ENCODE measurements around the gene NTRK1. TPM values are rescaled to one million over a fixed set of nuclear protein-coding genes. Genes with fewer than 3 reads are reported as not detected.

NTRK1 gene
- total RNA-seq, 1 experiment from 2014 or later: 0.89 TPM

DNA sequence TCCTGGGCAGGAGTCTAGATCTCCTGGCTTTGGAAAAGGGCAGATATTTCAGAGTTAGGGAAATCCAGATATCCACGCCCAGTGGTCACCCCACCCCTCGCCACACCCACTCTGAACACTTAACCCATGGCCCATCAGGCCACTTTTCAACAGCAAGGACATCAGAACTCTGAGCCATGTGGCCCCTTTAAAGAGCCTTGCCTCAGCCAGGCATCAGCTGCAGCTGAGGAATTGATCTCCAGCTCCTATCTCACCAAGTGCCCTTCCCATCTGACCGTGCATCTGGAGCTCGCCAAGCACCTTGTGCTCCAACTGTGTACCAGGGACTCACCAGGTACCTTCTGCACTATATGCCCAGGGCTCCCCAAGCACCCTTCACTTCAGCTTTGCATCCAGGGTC is 23.8 kb upstream of the NTRK1 start:
- ATAC-seq (no peak), DNase-seq (ENCODE audit: low read depth, low spot score) (no peak)
- H3K4me3 ChIP-seq (replicated peaks in 1 of 2; ENCODE audit: low read depth in 1 of 2, low read length in 2 of 2): no peak overlapping the region
- TF ChIP-seq, protein P1, sequence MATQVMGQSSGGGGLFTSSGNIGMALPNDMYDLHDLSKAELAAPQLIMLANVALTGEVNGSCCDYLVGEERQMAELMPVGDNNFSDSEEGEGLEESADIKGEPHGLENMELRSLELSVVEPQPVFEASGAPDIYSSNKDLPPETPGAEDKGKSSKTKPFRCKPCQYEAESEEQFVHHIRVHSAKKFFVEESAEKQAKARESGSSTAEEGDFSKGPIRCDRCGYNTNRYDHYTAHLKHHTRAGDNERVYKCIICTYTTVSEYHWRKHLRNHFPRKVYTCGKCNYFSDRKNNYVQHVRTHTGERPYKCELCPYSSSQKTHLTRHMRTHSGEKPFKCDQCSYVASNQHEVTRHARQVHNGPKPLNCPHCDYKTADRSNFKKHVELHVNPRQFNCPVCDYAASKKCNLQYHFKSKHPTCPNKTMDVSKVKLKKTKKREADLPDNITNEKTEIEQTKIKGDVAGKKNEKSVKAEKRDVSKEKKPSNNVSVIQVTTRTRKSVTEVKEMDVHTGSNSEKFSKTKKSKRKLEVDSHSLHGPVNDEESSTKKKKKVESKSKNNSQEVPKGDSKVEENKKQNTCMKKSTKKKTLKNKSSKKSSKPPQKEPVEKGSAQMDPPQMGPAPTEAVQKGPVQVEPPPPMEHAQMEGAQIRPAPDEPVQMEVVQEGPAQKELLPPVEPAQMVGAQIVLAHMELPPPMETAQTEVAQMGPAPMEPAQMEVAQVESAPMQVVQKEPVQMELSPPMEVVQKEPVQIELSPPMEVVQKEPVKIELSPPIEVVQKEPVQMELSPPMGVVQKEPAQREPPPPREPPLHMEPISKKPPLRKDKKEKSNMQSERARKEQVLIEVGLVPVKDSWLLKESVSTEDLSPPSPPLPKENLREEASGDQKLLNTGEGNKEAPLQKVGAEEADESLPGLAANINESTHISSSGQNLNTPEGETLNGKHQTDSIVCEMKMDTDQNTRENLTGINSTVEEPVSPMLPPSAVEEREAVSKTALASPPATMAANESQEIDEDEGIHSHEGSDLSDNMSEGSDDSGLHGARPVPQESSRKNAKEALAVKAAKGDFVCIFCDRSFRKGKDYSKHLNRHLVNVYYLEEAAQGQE (IDR thresholded peaks at IDR 0.05; ENCODE audit: low read depth): no peak
- no peak for TF ChIP-seq CTCF (IDR thresholded peaks at IDR 0.05 in 2 of 3, conservative IDR thresholded peaks at IDR 0.05 in 1 of 3; ENCODE audit: borderline replicate concordance in 1 of 3, insufficient read depth in 1 of 3, low read depth in 2 of 3, low read length in 2 of 3)
- no peak for TF ChIP-seq EGR1 (IDR thresholded peaks at IDR 0.05; ENCODE audit: low read depth)
- TF ChIP-seq SP1 (IDR thresholded peaks at IDR 0.05; ENCODE audit: low read depth): no peak
- no peak for TF ChIP-seq TCF7L2 (IDR thresholded peaks at IDR 0.05; ENCODE audit: borderline replicate concordance, extremely low read depth, insufficient read depth, insufficient read length)
- TF ChIP-seq, protein P2, sequence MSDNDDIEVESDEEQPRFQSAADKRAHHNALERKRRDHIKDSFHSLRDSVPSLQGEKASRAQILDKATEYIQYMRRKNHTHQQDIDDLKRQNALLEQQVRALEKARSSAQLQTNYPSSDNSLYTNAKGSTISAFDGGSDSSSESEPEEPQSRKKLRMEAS (IDR thresholded peaks at IDR 0.05): no peak
- no peak for TF ChIP-seq EZH2phosphoT487 (IDR thresholded peaks at IDR 0.05; ENCODE audit: borderline replicate concordance)
- TF ChIP-seq ZBTB33 (IDR thresholded peaks at IDR 0.05; ENCODE audit: extremely low read depth, insufficient replicate concordance, low read length): no peak
- no peaks in the 10 kb centered on the region for H3K79me2 ChIP-seq (ENCODE audit: insufficient read depth, low read length)
- BruUV-seq (replicated peaks): no TSS peak
- peaks cover 12% of the 10 kb centered on the region; the same call in 1 of the 2 replicates for H3K27me3 ChIP-seq (ENCODE audit: insufficient read depth, low read length)
- no peaks in the 10 kb centered on the region for H3K9me3 ChIP-seq (ENCODE audit: control insufficient read depth in 1 of 2, insufficient read depth in 1 of 2, low read depth in 1 of 2, low read length in 2 of 2)
- H4K20me1 ChIP-seq (ENCODE audit: insufficient read depth): no peaks in the 10 kb centered on the region
- no peaks in the 10 kb centered on the region for H3K4me1 ChIP-seq (ENCODE audit: control insufficient read depth in 1 of 2, insufficient read depth in 2 of 2, low read length in 2 of 2)
- H2AFZ ChIP-seq (ENCODE audit: low read depth, low read length, poor library complexity, severe bottlenecking): no peak overlapping the region
- H3K4me2 ChIP-seq (ENCODE audit: low read length): no peak overlapping the region
- no peaks in the 10 kb centered on the region for H3K9me2 ChIP-seq (ENCODE audit: insufficient read depth)
- intact Hi-C loops (cut with micrococcal nuclease): no loop called here
- no peak overlapping the region for H3K9ac ChIP-seq (ENCODE audit: low read length)
- no peaks in the 10 kb centered on the region for H3K36me3 ChIP-seq (ENCODE audit: control insufficient read depth in 1 of 2, insufficient read depth in 2 of 2, low read length in 2 of 2)
- RAD21 ChIA-PET (ENCODE audit: low non-redundant PET in 1 of 2, low total read pairs in 2 of 2, uncharacterized antibody in 2 of 2, unreplicated experiment in 2 of 2): no interaction called here
- CTCF ChIA-PET: interaction anchor here (2.1 to 4.5 kb wide), 2 partner anchors 23 to 148 kb away, joined by 7 to 44 read pairs; partner anchors contain the start of genes INSRR and NTRK1
- POLR2A ChIA-PET: no interaction called here
- H3K27ac ChIP-seq (ENCODE audit: low read depth, low read length): no peak overlapping the region

Data from HCT116 (cell line).